Panc1 (cell line): ENCODE measurements around the gene PF4V1.

ENCODE experiments used
- CTCF ChIP-seq: fragments of 450-650 bp; IDR thresholded peaks from 2 replicates; pipeline ENCODE4 v1.5.1; 2017; ENCODE audit warnings: mild to moderate bottlenecking
- POLR2AphosphoS5 ChIP-seq: IDR thresholded peaks from 2 replicates; pipeline ENCODE4 v1.6.1; 2012; ENCODE audit warnings: mild to moderate bottlenecking, low read depth, low read length, moderate library complexity
- SIN3A ChIP-seq: IDR thresholded peaks from 2 replicates; pipeline ENCODE4 v1.6.1; 2012; ENCODE audit warnings: low read depth, mild to moderate bottlenecking, low read length, moderate library complexity, borderline replicate concordance; ENCODE audit not compliant: insufficient read depth
- TCF7L2 ChIP-seq: IDR thresholded peaks from 2 replicates; pipeline ENCODE4 v1.6.1; 2011; ENCODE audit warnings: mild to moderate bottlenecking, low read depth, low read length, inconsistent platforms

- TF ChIP-seq SIN3A (no peak), CTCF (no peak), TCF7L2 (no peak), POLR2AphosphoS5 (no peak)
Observed at GRCh38 chr4:73822812-73823504, 30.1 kb upstream of the PF4V1 start.
